ENCODE data around the gene SLC39A3. TPM values are rescaled to one million over a fixed set of nuclear protein-coding genes. Genes with fewer than 3 reads are reported as not detected.

SLC39A3 gene
- total RNA-seq, 4 donors from 2014 or later, result 29.8 to 42.5 (median 36.2) TPM

GRCh38 chr19:2731181-2731995 lies 8.4 kb downstream of the SLC39A3 start:
- no peak for DNase-seq (ENCODE audit: low spot score in 2 of 2)
- WGBS, 2 donors, result 84 to 85% methylated on average over 26 to 31 of the region's 41 CpGs
- H3K27ac ChIP-seq, result no peak overlapping the region
- no peaks in the 10 kb centered on the region for H3K9me3 ChIP-seq
- H3K27me3 ChIP-seq, result peaks cover 0 to 18% of the 10 kb centered on the region in 2 donors
- no peak overlapping the region for H3K4me3 ChIP-seq
- H3K36me3 ChIP-seq, result peaks cover 0 to 54% (median 0%) of the 10 kb centered on the region in 3 donors
- no peak for TF ChIP-seq CTCF (IDR thresholded peaks at IDR 0.05)
- no peak for TF ChIP-seq POLR2A (IDR thresholded peaks at IDR 0.05)
- no peak for TF ChIP-seq EP300 (IDR thresholded peaks at IDR 0.05)
- no peaks in the 10 kb centered on the region for H3K4me1 ChIP-seq

GRCh38 chr19:2729943-2730818 lies 9.6 kb downstream of the SLC39A3 start:
- H3K9me3 ChIP-seq, result no peaks in the 10 kb centered on the region
- no peak for DNase-seq (ENCODE audit: low spot score in 2 of 2)
- no peak overlapping the region for H3K4me3 ChIP-seq
- H3K27me3 ChIP-seq, result peaks cover 0 to 30% of the 10 kb centered on the region in 2 donors
- no peak overlapping the region for H3K27ac ChIP-seq
- TF ChIP-seq POLR2A (IDR thresholded peaks at IDR 0.05), result no peak
- no peak for TF ChIP-seq CTCF (IDR thresholded peaks at IDR 0.05)
- TF ChIP-seq EP300 (IDR thresholded peaks at IDR 0.05), result no peak
- WGBS, 2 donors, result 78 to 84% methylated on average over 21 to 25 of the region's 26 CpGs
- peaks cover 0 to 42% (median 0%) of the 10 kb centered on the region in 3 donors for H3K36me3 ChIP-seq
- H3K4me1 ChIP-seq, result no peaks in the 10 kb centered on the region

- WGBS, 2 donors, result 77 to 83% methylated on average over 23 of the region's 23 CpGs
- TF ChIP-seq EP300 (IDR thresholded peaks at IDR 0.05), result no peak
- Histone ChIP-seq H3K27me3 (peaks cover 0 to 35% of the 10 kb centered on the region in 2 donors), H3K4me1 (peaks cover 0 to under 1% (median 0%) of the 10 kb centered on the region in 4 donors), H3K4me3 (no peak overlapping the region), H3K9me3 (no peaks in the 10 kb centered on the region), H3K36me3 (peaks cover 0 to 29% (median 0%) of the 10 kb centered on the region in 3 donors), H3K27ac (no peak overlapping the region)
- DNase-seq (ENCODE audit: low spot score in 2 of 2), result no peak
Measured at GRCh38 chr19:2728783-2729387, 10.9 kb downstream of the SLC39A3 start.

- 52 to 63% methylated on average over 11 to 15 of the region's 16 CpGs for WGBS, 2 donors
Measured at GRCh38 chr19:2727640-2727944, 12.2 kb downstream of the SLC39A3 start.

More at GRCh38 chr19:2727640-2727944, 12.2 kb downstream of the SLC39A3 start:
- Histone ChIP-seq H3K27me3 (peaks cover 0 to 41% of the 10 kb centered on the region in 2 donors), H3K9me3 (no peaks in the 10 kb centered on the region), H3K27ac (no peak overlapping the region), H3K4me3 (no peak overlapping the region), H3K36me3 (peaks cover 0 to 16% (median 0%) of the 10 kb centered on the region in 3 donors), H3K4me1 (peaks cover 0 to 14% (median 0%) of the 10 kb centered on the region in 4 donors)
- DNase-seq (ENCODE audit: low spot score in 2 of 2), result no peak
- TF ChIP-seq EP300 (IDR thresholded peaks at IDR 0.05) (no peak), CTCF (IDR thresholded peaks at IDR 0.05) (no peak), POLR2A (IDR thresholded peaks at IDR 0.05) (no peak)
